Measurements from ENCODE around the gene GKN1. TPM values are rescaled to one million over a fixed set of nuclear protein-coding genes. Genes with fewer than 3 reads are reported as not detected.
A peak's percentile ranks its signal among the peaks of the same experiment; 100 is the strongest.

GKN1 gene
- total RNA-seq, 1 donor, result under 0.01 TPM

DNA sequence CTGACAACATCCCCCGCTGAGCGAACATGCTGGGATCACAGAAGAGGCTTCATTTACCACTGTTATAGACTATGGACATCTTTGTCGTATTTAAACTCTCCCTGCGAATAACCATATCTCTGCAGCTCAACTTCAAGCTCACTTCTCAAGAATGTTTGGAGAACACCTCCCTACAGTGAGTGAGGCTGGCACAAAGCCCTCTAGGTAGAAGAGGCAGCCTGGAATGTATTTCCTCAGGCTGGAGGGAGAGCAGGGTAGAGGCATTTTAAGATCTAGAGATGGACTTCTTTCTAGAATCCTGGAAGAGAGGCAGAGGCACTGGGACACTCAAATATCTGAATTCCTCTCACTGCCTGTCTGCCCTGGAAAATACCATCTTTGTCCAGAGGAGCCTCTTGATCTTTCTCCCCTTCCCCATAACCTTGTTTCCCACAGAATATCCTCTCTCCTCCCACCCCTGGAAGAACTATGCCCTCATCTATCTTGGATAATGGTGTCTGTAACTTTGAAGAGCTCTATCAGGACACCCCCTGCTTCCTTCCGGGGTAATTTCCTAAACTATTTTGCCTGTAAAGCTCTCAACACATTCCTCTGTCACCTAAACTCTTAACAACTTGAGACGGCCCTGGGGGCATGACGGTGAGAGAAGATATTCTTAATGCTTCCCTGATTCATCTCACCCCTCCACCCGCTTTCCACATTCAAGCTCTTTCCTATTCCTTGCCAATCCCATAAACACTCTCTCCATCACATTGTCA is 36.2 kb downstream of the GKN1 start:
- H3K4me3 ChIP-seq (ENCODE audit: low read depth, low read length), result no peak overlapping the region
- no peak for DNase-seq (ENCODE audit: low read depth)
- TF ChIP-seq, protein P1, sequence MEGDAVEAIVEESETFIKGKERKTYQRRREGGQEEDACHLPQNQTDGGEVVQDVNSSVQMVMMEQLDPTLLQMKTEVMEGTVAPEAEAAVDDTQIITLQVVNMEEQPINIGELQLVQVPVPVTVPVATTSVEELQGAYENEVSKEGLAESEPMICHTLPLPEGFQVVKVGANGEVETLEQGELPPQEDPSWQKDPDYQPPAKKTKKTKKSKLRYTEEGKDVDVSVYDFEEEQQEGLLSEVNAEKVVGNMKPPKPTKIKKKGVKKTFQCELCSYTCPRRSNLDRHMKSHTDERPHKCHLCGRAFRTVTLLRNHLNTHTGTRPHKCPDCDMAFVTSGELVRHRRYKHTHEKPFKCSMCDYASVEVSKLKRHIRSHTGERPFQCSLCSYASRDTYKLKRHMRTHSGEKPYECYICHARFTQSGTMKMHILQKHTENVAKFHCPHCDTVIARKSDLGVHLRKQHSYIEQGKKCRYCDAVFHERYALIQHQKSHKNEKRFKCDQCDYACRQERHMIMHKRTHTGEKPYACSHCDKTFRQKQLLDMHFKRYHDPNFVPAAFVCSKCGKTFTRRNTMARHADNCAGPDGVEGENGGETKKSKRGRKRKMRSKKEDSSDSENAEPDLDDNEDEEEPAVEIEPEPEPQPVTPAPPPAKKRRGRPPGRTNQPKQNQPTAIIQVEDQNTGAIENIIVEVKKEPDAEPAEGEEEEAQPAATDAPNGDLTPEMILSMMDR (IDR thresholded peaks at IDR 0.05; ENCODE audit: insufficient read depth, low read depth, low read length), result no peak

DNA sequence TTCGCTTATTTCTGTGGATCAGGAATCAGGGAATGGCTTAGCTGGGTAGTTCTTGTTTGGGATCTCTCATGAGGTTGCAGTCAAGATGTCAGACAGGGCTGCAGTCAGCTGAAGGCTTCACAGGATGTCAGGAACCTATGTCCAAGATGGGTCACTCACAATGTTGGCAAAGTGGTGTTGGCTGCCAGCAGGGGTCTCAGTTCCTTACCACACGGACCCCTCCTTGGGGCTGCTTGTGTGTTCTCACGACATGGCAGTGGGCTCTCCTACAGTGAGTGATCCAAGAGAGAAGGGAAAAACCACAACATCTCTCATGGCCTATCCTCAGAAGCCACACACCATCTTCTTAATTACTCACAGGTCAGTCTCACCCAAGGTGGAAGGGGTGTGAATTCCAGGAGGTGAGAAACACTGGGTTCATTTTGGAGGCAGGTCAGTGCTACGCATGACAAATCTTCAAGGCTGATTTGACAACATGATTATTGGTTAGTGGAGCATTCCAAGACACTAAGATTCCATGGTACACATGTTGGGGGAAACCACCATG is 37.2 kb downstream of the GKN1 start:
- DNase-seq (ENCODE audit: low read depth), result no peak

DNA sequence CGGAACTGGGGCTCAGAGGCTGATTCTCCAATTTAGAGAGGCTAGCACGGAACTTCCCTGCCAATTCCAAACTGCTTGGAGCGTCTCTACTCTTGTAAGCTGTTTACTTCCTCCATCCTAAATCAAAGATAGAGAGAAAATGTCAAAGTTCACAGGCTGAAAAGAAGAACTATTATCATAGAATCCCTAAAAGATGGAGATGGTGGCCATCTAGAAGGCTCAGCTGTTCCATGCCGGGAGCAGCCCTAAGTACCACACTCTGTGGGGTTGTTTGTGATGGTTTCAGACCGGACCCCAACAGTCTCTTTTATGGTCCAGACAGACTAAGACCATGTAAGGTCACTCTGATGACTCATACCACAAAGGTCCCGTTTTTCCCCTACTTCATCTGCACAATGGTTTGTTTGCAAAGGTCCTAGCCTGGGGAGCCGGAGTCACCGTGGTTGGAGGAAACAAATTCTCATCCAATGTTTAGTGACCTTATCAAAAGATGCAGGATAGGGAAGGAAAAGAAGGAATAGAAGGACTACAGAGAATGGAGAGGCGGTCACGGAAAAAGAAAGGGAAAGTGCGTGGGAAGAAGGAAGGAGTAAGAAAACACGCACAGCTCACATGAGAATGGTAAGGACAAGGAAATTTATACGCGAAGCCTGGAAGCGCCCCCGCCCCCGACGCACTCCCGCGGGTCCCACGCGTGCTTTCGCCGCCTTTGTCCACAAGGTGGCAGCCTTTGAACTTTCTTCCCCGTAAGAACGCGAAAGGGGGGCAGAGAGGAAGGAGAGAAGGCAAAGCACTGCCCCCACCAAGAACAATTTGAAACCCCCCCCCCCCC is 38.1 kb downstream of the GKN1 start:
- peak overlapping the region; percentile 81 for H3K4me3 ChIP-seq (ENCODE audit: low read depth, low read length)
- DNase-seq (ENCODE audit: low read depth), result no peak
- TF ChIP-seq, protein P1 (IDR thresholded peaks at IDR 0.05; ENCODE audit: insufficient read depth, low read depth, low read length), result peak; percentile 78

More for the DNA sequence above, 37.2 kb downstream of the GKN1 start:
- TF ChIP-seq, protein P1 (IDR thresholded peaks at IDR 0.05; ENCODE audit: insufficient read depth, low read depth, low read length), result peak; percentile 5
- no peak overlapping the region for H3K4me3 ChIP-seq (ENCODE audit: low read depth, low read length)

DNA sequence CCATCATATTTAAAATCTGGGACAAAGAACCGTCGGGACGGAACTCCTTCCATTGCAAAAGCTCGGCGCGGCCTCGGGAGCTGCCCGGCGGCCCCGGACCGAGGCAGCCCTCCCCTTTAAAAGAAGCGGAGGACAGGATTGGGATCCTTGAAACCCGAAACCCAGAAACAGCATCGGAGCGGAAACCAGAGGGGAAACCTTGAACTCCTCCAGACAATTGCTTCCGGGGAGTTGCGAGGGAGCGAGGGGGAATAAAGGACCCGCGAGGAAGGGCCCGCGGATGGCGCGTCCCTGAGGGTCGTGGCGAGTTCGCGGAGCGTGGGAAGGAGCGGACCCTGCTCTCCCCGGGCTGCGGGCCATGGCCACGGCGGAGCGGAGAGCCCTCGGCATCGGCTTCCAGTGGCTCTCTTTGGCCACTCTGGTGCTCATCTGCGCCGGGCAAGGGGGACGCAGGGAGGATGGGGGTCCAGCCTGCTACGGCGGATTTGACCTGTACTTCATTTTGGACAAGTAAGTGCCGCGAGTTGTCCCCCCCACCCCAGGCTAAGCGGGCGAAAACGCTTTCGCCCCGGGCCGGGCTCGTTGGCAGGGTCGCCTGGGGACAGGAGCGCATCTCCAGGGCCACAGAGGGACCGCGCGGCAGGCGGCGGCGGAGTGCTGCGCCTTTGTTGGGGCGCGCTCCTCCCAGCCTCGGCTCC is 38.9 kb downstream of the GKN1 start, which contains the start of gene ANTXR1:
TSS of gene ANTXR1 (plus strand) at position 38 of the 698 bp plus-strand sequence. CDS start at position 359, 321 bp downstream.
- DNase-seq (ENCODE audit: low read depth), result peak; percentile 88
- TF ChIP-seq, protein P1 (IDR thresholded peaks at IDR 0.05; ENCODE audit: insufficient read depth, low read depth, low read length), result no peak

DNA sequence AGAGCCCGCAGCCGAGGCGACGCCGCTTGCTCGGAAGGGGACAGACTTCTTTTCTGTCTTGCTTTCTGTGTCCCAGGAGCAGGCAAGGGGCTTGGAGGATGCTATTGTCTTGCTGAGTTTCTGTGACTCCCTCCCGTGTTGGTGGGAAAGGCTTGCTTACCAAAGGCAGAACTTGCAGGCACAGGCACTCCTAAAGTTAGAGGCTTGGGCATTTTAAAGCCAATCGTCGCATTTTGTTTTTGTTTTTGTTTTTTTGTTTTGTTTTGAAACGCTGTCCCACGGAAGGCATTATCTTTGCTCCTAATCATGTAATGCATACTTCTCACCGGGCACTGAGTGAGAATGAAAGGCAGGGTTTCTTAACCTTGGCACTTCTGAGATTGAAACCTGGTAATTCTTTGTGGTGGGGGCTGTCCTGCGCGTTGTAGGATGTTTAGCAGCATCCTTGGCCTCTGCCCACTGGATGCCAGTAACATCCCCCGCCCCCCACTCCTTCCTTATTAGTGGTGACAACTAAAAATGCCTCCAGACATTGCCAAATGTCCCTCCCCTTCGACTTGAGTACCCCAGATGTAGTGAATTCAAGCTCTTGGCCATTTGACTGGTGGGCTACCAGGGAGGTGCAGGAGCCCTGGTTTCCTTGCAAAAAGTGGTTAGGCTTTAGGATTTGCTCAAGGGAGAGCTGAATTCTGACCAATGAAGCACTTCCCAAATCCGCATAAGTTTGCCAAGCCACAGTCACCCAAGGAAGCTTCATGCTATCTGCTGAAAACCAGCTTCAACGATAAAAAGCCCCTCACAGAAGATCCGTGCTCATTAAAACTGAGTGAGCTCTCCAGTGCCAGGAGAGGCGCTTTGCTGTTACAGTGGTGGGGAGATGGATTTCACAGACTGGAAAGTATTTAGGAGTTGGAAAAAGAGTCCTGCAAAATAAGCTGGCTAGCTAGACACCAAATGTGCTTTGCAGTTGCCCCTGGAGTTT is 39.7 kb downstream of the GKN1 start:
- peak overlapping the region; percentile 81 for H3K4me3 ChIP-seq (ENCODE audit: low read depth, low read length)
- peak; percentile 62 for DNase-seq (ENCODE audit: low read depth)
- TF ChIP-seq, protein P1 (IDR thresholded peaks at IDR 0.05; ENCODE audit: insufficient read depth, low read depth, low read length), result peak; percentile 15

More for the DNA sequence above, 38.9 kb downstream of the GKN1 start, which contains the start of gene ANTXR1:
- H3K4me3 ChIP-seq (ENCODE audit: low read depth, low read length), result peak within 1 kb of the TSS; percentile 81

Measured in fibroblast of villous mesenchyme (primary cell).